Trophoblast cell (in vitro differentiated cells and primary cell): ENCODE results near the gene EIF3F.

Experiments used
- DNase-seq, 2 donors: peaks; one replicate each; pipeline ENCODE4 v3.0.0-alpha.2; 2016
- H2AFZ ChIP-seq: 2 replicates; pipeline ENCODE4 v1.6.1; 2013; ENCODE audit warnings: low read length, moderate library complexity, mild to moderate bottlenecking; ENCODE audit not compliant: insufficient read depth, poor library complexity
- H2AK5ac ChIP-seq: 2 replicates; pipeline ENCODE4 v1.6.1; 2013; ENCODE audit warnings: mild to moderate bottlenecking, low read length
- H2BK120ac ChIP-seq: 2 replicates; pipeline ENCODE4 v1.6.1; 2013; ENCODE audit warnings: low read length, mild to moderate bottlenecking, moderate library complexity; ENCODE audit not compliant: insufficient read depth, poor library complexity
- H2BK12ac ChIP-seq: 2 replicates; pipeline ENCODE4 v1.6.1; 2013; ENCODE audit warnings: mild to moderate bottlenecking, low read length, moderate library complexity
- H2BK5ac ChIP-seq: 2 replicates; pipeline ENCODE4 v1.6.1; 2013; ENCODE audit warnings: low read length, low read depth, moderate library complexity, mild to moderate bottlenecking; ENCODE audit not compliant: poor library complexity
- H3K14ac ChIP-seq: 2 replicates; pipeline ENCODE4 v1.6.1; 2013; ENCODE audit warnings: mild to moderate bottlenecking, low read length
- H3K18ac ChIP-seq: 2 replicates; pipeline ENCODE4 v1.6.1; 2013; ENCODE audit warnings: mild to moderate bottlenecking, low read length
- H3K23ac ChIP-seq: 2 replicates; pipeline ENCODE4 v1.6.1; 2013; ENCODE audit warnings: low read length
- H3K27ac ChIP-seq: 2 replicates; pipeline ENCODE4 v1.5.1; 2013; ENCODE audit warnings: low read depth, mild to moderate bottlenecking, inconsistent platforms, low read length, moderate library complexity
- H3K27me3 ChIP-seq: 2 replicates; pipeline ENCODE4 v1.6.1; 2013; ENCODE audit warnings: inconsistent platforms, mild to moderate bottlenecking, low read length, moderate library complexity; ENCODE audit not compliant: insufficient read depth
- H3K36me3 ChIP-seq, 2 experiments: 1 replicate in 1 of 2; 2 replicates in 1 of 2; pipeline ENCODE4 v1.6.1; 2013; ENCODE audit warnings: low read length in 2 of 2, mild to moderate bottlenecking in 2 of 2, moderate library complexity in 1 of 2; ENCODE audit not compliant: insufficient read depth in 2 of 2, control insufficient read depth in 1 of 2
- H3K4ac ChIP-seq: 2 replicates; pipeline ENCODE4 v1.6.1; 2013; ENCODE audit warnings: low read depth, mild to moderate bottlenecking, low read length, moderate library complexity
- H3K4me1 ChIP-seq, 2 experiments: 1 replicate in 1 of 2; 2 replicates in 1 of 2; pipeline ENCODE4 v1.6.1; 2013; ENCODE audit warnings: low read length in 2 of 2, mild to moderate bottlenecking in 2 of 2, moderate library complexity in 1 of 2; ENCODE audit not compliant: insufficient read depth in 2 of 2, control insufficient read depth in 1 of 2
- H3K4me2 ChIP-seq: 2 replicates; pipeline ENCODE4 v1.6.1; 2013; ENCODE audit warnings: inconsistent platforms, mild to moderate bottlenecking, low read length, moderate library complexity
- H3K4me3 ChIP-seq: 2 replicates; pipeline ENCODE4 v1.5.1; 2013; ENCODE audit warnings: mild to moderate bottlenecking, low read depth, low read length, inconsistent platforms
- H3K79me1 ChIP-seq: one replicate; pipeline ENCODE4 v1.6.1; 2013; ENCODE audit warnings: low read length
- H3K79me2 ChIP-seq: 2 replicates; pipeline ENCODE4 v1.6.1; 2013; ENCODE audit warnings: low read length, mild to moderate bottlenecking; ENCODE audit not compliant: control insufficient read depth, insufficient read depth, poor library complexity
- H3K9ac ChIP-seq: 2 replicates; pipeline ENCODE4 v1.6.1; 2013; ENCODE audit warnings: mild to moderate bottlenecking, low read length
- H3K9me3 ChIP-seq: 2 replicates; pipeline ENCODE4 v1.6.1; 2013; ENCODE audit warnings: low read depth, mild to moderate bottlenecking, control low read depth, inconsistent platforms, low read length; ENCODE audit not compliant: insufficient read depth
- H4K12ac ChIP-seq: 2 replicates; pipeline ENCODE4 v1.6.1; 2013; ENCODE audit warnings: low read depth, mild to moderate bottlenecking, low read length, moderate library complexity
- H4K8ac ChIP-seq: 2 replicates; pipeline ENCODE4 v1.6.1; 2013; ENCODE audit warnings: low read depth, mild to moderate bottlenecking, low read length, moderate library complexity
- H4K91ac ChIP-seq: one replicate; pipeline ENCODE4 v1.6.1; 2013; ENCODE audit warnings: low read depth, mild to moderate bottlenecking, low read length, moderate library complexity
- WGBS: extraction: QIAGEN DNeasy Blood & Tissue Kit; methylation state at CpG from one replicate; pipeline ENCODE4 v1.1.7; 2013; ENCODE audit warnings: missing lambda C conversion rate; ENCODE audit not compliant: insufficient read length, insufficient coverage; ENCODE audit errors: extremely low coverage; 5-methylcytosine and 5-hydroxymethylcytosine counted together

EIF3F gene

DNA sequence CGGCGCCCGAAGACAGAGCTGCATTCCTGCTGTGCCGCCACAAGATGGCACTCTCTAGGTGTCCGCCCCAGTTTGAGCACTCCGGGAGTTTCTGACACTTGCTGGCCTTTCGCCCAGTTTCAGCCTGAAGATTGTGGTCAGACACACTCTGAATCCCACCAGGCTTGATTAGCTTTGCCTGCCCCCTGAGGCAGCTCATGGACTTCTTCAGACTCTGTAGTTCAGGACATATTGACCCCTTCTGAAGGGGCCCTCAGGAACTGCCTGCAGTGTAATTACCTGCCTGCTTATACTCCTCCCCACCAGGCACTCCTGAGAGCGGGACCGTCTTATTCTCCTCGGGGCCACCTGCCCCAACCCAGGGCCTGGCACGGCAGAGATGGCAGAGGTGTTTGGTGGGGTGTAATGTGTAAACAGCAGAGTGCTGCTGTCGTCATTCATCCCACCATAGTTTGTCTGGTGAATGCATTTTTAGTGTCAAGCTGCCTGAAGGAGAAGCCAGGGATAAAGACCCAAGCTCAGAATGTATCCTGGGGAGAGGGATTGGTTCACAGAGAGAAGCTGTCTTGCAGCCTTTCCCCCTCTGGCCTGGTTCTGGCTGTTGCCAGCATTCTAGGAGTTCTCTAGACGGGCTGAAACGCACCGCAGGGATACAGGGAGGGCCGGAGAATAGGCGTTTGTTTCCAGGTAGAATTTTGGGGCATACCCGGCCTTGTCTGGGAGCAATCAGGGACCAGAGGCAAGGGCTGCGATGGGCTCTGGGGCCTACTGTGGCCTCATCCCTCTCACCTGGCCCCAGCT lies 46.4 kb downstream of the EIF3F start:
- H2BK120ac ChIP-seq, result no peak overlapping the region
- WGBS, result no CpG with 5 or more reads among the region's 19 CpGs
- no peak overlapping the region for H4K91ac ChIP-seq
- H3K27me3 ChIP-seq, result peaks cover 3% of the 10 kb centered on the region
- H2AFZ ChIP-seq, result no peak overlapping the region
- no peak overlapping the region for H4K8ac ChIP-seq
- H3K9me3 ChIP-seq, result peaks cover 1% of the 10 kb centered on the region
- no peaks in the 10 kb centered on the region for H3K36me3 ChIP-seq
- DNase-seq, result peak; percentile 39 to 69
- H2AK5ac ChIP-seq, result no peak overlapping the region
- no peak overlapping the region for H3K14ac ChIP-seq
- no peak overlapping the region for H3K4me2 ChIP-seq
- H2BK12ac ChIP-seq, result no peak overlapping the region
- H3K4me3 ChIP-seq, result no peak overlapping the region
- no peak overlapping the region for H2BK5ac ChIP-seq
- H3K23ac ChIP-seq, result no peak overlapping the region
- peaks cover 3% of the 10 kb centered on the region in 2 experiments for H3K4me1 ChIP-seq
- H3K79me2 ChIP-seq, result no peaks in the 10 kb centered on the region
- no peak overlapping the region for H3K4ac ChIP-seq
- no peaks in the 10 kb centered on the region for H3K79me1 ChIP-seq
- H4K12ac ChIP-seq, result no peak overlapping the region
- no peak overlapping the region for H3K18ac ChIP-seq
- no peak overlapping the region for H3K27ac ChIP-seq
- H3K9ac ChIP-seq, result no peak overlapping the region

DNA sequence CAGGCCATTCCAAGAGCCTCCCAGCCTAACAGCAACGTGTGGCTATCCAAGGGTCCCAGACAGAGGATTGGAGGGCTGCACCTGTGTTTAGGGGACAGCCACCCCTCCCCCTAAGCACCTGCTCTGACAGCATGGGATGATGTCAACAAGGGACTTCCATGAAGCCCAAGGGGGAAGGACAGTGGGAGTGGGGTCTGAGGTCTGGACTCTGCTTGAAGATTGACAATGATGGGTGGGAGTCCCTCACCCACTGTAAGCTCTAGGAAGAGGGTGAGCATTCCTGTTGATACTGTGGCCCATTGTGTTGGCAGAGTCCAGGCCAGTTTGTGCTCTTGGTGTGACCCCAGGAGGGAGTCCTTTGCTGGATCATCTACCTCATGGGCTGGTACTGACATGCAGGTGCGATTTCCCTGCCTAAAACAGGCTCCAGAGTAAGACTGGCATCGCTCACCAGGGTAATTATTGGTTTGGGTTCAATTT lies 47.0 kb downstream of the EIF3F start:
- Histone ChIP-seq H2BK12ac (no peak overlapping the region), H3K79me2 (no peaks in the 10 kb centered on the region), H2AK5ac (no peak overlapping the region), H3K18ac (no peak overlapping the region), H3K27ac (no peak overlapping the region), H2AFZ (no peak overlapping the region), H2BK5ac (no peak overlapping the region), H3K4ac (no peak overlapping the region), H3K27me3 (peaks cover 3% of the 10 kb centered on the region), H3K4me2 (no peak overlapping the region), H4K8ac (no peak overlapping the region), H3K4me1 (peaks cover 3% of the 10 kb centered on the region in 2 experiments), H3K14ac (no peak overlapping the region), H3K79me1 (no peaks in the 10 kb centered on the region), H3K36me3 (no peaks in the 10 kb centered on the region), H4K12ac (no peak overlapping the region), H3K9ac (no peak overlapping the region), H4K91ac (no peak overlapping the region), H3K4me3 (no peak overlapping the region), H3K9me3 (peaks cover 1% of the 10 kb centered on the region), H3K23ac (no peak overlapping the region), H2BK120ac (no peak overlapping the region)
- WGBS, result no CpG with 5 or more reads among the region's 3 CpGs
- no peak for DNase-seq

DNA sequence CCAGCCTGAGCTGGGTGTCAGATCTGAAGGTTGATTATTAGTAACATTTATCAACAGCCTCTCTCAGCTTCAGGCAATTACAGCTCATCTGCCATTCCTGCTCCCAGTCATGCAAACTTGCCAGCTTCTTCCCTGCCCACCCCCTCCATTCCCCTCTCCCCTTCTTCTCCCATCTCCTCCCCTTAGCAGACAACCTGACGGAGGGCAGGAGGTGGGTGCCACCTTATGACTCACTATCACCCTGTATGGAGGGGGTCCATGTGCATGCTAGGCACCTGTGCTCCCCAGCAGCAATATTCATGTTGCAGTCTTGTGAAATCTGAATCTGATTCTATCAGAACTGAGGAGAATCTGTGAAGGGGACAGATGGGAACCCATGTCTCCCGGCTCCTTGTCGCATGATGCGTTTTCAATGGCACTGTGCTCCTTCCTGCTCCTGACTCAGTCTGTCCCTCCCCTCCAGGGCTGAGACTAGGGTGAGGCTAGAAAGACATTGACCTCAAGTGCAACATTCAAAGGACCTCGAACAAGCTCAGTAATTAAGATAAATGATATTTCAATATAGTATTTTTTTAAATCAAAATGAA lies 47.6 kb downstream of the EIF3F start:
- Histone ChIP-seq H3K79me2 (no peaks in the 10 kb centered on the region), H3K9me3 (peaks cover 1% of the 10 kb centered on the region), H2AK5ac (no peak overlapping the region), H3K79me1 (no peaks in the 10 kb centered on the region), H3K27ac (no peak overlapping the region), H4K12ac (no peak overlapping the region), H3K4me2 (no peak overlapping the region), H3K27me3 (peaks cover 3% of the 10 kb centered on the region), H3K36me3 (no peaks in the 10 kb centered on the region), H3K4me1 (peaks cover 3% of the 10 kb centered on the region in 2 experiments), H3K23ac (no peak overlapping the region), H3K9ac (no peak overlapping the region), H3K4me3 (no peak overlapping the region), H2AFZ (no peak overlapping the region), H4K91ac (no peak overlapping the region), H2BK12ac (no peak overlapping the region), H2BK5ac (no peak overlapping the region), H3K14ac (no peak overlapping the region), H4K8ac (no peak overlapping the region), H2BK120ac (no peak overlapping the region), H3K18ac (no peak overlapping the region), H3K4ac (no peak overlapping the region)
- no peak for DNase-seq
- no CpG with 5 or more reads among the region's 5 CpGs for WGBS

GRCh38 chr11:8035200-8035855 lies 48.2 kb downstream of the EIF3F start:
- Histone ChIP-seq H2BK12ac (no peak overlapping the region), H3K14ac (no peak overlapping the region), H3K4ac (no peak overlapping the region), H3K27me3 (peaks cover 3% of the 10 kb centered on the region), H3K79me1 (no peaks in the 10 kb centered on the region), H3K9me3 (peaks cover 1% of the 10 kb centered on the region), H3K9ac (no peak overlapping the region), H2AFZ (no peak overlapping the region), H3K79me2 (no peaks in the 10 kb centered on the region), H3K23ac (no peak overlapping the region), H2AK5ac (no peak overlapping the region), H3K27ac (no peak overlapping the region), H2BK5ac (no peak overlapping the region), H3K4me2 (no peak overlapping the region), H2BK120ac (no peak overlapping the region), H3K4me3 (no peak overlapping the region), H4K8ac (no peak overlapping the region), H3K4me1 (peaks cover 3% of the 10 kb centered on the region in 2 experiments), H3K36me3 (no peaks in the 10 kb centered on the region), H4K91ac (no peak overlapping the region), H4K12ac (no peak overlapping the region), H3K18ac (no peak overlapping the region)
- no CpG with 5 or more reads among the region's 11 CpGs for WGBS
- no peak for DNase-seq
